Activated CD4-positive, alpha-beta memory T cell treated with anti-CD3 and anti-CD28 coated beads for 36 hours (primary cell): ENCODE results near the gene DEPDC5. TPM values are rescaled to one million over a fixed set of nuclear protein-coding genes. Genes with fewer than 3 reads are reported as not detected.

Experiments used
- CTCF ChIA-PET: fragments of 350-600 bp; sonication (Branson Sonifier 250); formaldehyde crosslinking; loops from one replicate; lab custom pipeline; 2021; ENCODE audit warnings: antibody characterized with exemption, inconsistent platforms; lab: Charles Lee
- POLR2A ChIA-PET: fragments of 350-600 bp; sonication (Branson Sonifier 250); formaldehyde crosslinking; loops from one replicate; lab custom pipeline; 2021; ENCODE audit warnings: antibody characterized with exemption; lab: Charles Lee
- DNase-seq: peaks from one replicate; pipeline ENCODE4 v3.0.0-alpha.2; 2020
- H3K27ac Mint-ChIP-seq: one replicate; pipeline ENCODE4 v1.8.0; 2021; ENCODE audit warnings: mixed read lengths
- H3K27me3 Mint-ChIP-seq: one replicate; pipeline ENCODE4 v1.8.0; 2021; ENCODE audit warnings: mixed read lengths
- H3K36me3 Mint-ChIP-seq: one replicate; pipeline ENCODE4 v1.8.0; 2021; ENCODE audit warnings: mixed read lengths
- H3K4me1 Mint-ChIP-seq: one replicate; pipeline ENCODE4 v1.8.0; 2021; ENCODE audit warnings: low read depth, mixed read lengths
- H3K4me3 Mint-ChIP-seq: one replicate; pipeline ENCODE4 v1.8.0; 2021; ENCODE audit warnings: mild to moderate bottlenecking, mixed read lengths
- H3K9me3 Mint-ChIP-seq: one replicate; pipeline ENCODE4 v1.8.0; 2021; ENCODE audit warnings: mixed read lengths
- intact Hi-C: fragments of 100-400 bp; cut with micrococcal nuclease; formaldehyde crosslinking; loops from one replicate; pipeline ENCODE4 v1.15.1; 2023
- total RNA-seq, 2 experiments: library from RNA; stranded (reverse); gene quantifications; one replicate each; pipeline ENCODE4 v1.2.3, GENCODE V29; 2021

Gene DEPDC5
- total RNA-seq, 2 experiments from 2014 or later = 27.5 to 31.6 TPM

DNA sequence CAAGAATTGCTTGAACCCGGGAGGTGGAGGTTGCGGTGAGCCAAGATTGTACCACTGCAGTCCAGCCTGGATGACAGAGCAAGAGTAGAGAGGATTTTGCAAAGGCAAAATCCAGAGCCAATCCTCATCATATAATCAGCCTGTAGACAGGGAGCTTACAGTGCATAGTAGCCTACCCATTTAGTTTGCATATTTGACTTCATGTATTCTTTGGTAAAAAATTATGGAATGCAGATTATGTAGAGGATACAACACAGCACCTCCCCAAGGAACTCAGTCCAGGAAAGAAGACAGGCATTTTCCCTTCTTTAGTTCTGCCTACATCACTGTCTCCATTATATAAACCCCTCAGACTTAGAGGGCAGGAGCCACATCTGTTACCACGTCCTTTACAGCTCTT, 150.8 kb downstream of the DEPDC5 start:
- peaks cover 24% of the 10 kb centered on the region for H3K36me3 Mint-ChIP-seq
- no peaks in the 10 kb centered on the region for H3K27me3 Mint-ChIP-seq
- POLR2A ChIA-PET = no interaction called here
- intact Hi-C loops = no loop called here
- no peaks in the 10 kb centered on the region for H3K4me1 Mint-ChIP-seq
- no peaks in the 10 kb centered on the region for H3K9me3 Mint-ChIP-seq
- no peak overlapping the region for H3K27ac Mint-ChIP-seq
- H3K4me3 Mint-ChIP-seq = no peak overlapping the region
- CTCF ChIA-PET = interaction anchor here (0.7 kb wide), 1 partner anchor 227 kb away, joined by 4 read pairs; no protein-coding TSS in a partner anchor
- DNase-seq = no peak

DNA sequence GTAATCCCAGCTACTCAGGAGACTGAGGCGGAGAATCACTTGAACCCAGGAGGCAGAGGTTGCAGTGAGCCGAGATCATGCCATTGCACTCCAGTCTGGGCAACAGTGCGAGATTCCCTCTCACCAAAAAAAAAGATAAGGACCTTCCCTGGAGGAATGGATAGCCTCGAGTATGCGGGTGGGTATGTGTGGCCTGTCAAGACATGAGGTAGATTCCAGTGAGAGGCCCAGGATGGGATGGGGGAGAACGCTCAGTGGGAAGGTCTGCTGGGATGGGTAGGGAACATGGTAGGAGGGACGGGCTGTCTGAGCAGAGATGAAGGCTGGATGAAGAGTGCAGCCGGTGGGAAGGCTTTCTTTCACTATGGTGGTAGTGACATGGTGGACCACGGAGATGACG, 151.5 kb downstream of the DEPDC5 start:
- intact Hi-C loops = no loop called here
- peaks cover 24% of the 10 kb centered on the region for H3K36me3 Mint-ChIP-seq
- POLR2A ChIA-PET = no interaction called here
- no peak overlapping the region for H3K4me3 Mint-ChIP-seq
- H3K9me3 Mint-ChIP-seq = no peaks in the 10 kb centered on the region
- DNase-seq = no peak
- no peaks in the 10 kb centered on the region for H3K4me1 Mint-ChIP-seq
- no peaks in the 10 kb centered on the region for H3K27me3 Mint-ChIP-seq
- CTCF ChIA-PET = no interaction called here
- H3K27ac Mint-ChIP-seq = no peak overlapping the region

DNA sequence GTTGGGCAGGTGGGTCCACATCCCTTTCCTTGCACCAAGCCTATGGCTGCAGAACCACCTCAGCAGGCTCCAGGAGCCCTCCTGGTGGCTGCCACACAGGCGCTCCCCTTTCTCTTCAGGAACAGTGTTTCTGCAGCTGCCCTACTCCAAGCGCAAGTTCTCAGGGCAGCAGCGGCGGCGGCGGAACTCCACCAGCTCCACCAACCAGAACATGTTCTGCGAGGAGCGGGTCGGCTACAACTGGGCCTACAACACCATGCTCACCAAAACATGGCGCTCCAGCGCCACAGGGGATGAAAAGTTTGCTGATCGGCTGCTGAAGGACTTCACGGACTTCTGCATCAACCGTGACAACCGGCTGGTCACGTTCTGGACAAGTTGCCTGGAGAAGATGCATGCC, 152.3 kb downstream of the DEPDC5 start:
- Mint-ChIP-seq H3K4me3 (no peak overlapping the region), H3K4me1 (no peaks in the 10 kb centered on the region), H3K9me3 (no peaks in the 10 kb centered on the region), H3K36me3 (peaks cover 24% of the 10 kb centered on the region), H3K27me3 (no peaks in the 10 kb centered on the region), H3K27ac (no peak overlapping the region)
- ChIA-PET POLR2A (no interaction called here), CTCF (no interaction called here)
- DNase-seq = no peak
- intact Hi-C loops = no loop called here

DNA sequence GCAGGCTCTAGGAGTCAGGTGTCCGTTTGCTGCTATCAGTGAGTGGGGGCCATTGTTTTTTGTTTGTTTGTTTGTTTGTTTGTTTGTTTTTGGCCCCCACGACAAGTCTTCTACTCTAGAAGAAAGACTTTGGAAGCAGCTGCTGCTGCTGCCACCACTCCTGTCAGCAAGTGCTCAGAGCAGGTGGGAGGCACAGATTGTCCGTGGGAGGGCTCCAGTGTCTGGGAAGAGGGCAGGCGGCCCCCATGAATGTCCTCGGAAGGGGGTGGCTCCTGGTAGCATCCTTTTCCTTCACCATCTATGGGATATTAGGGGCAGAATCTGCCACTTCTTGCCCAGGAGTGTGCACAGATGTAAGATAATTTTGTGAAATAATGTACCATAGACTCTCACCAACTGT, 152.8 kb downstream of the DEPDC5 start:
- Mint-ChIP-seq H3K27ac (no peak overlapping the region), H3K4me1 (no peaks in the 10 kb centered on the region), H3K36me3 (peaks cover 24% of the 10 kb centered on the region), H3K9me3 (no peaks in the 10 kb centered on the region), H3K4me3 (no peak overlapping the region), H3K27me3 (no peaks in the 10 kb centered on the region)
- intact Hi-C loops = no loop called here
- ChIA-PET CTCF (interaction anchor here (1.0 kb wide), 1 partner anchor 241 kb away, joined by 4 read pairs; no protein-coding TSS in a partner anchor), POLR2A (no interaction called here)
- no peak for DNase-seq

DNA sequence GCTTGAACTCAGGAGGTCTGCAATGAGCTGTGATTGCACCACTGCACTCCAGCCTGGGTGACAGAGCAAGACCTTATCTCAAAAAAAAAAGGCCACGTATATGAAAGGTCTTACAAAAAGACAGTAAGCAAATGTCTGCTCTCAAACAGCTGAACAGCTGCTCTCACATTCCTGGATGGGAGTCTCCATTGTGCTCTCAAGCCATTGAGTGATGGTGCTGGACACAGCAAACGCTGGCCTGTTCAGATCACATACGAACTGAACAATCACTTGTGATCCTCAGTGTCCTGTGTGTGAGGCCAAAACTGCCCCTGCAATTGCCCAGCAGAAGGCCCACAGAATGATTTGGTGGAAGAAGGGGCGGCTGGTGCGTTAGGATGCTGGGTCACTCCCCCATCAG, 156.2 kb downstream of the DEPDC5 start:
- Mint-ChIP-seq H3K27ac (no peak overlapping the region), H3K27me3 (no peaks in the 10 kb centered on the region), H3K9me3 (no peaks in the 10 kb centered on the region), H3K36me3 (peaks cover 18% of the 10 kb centered on the region), H3K4me3 (no peak overlapping the region), H3K4me1 (no peaks in the 10 kb centered on the region)
- ChIA-PET POLR2A (no interaction called here), CTCF (no interaction called here)
- intact Hi-C loops = no loop called here
- no peak for DNase-seq

DNA sequence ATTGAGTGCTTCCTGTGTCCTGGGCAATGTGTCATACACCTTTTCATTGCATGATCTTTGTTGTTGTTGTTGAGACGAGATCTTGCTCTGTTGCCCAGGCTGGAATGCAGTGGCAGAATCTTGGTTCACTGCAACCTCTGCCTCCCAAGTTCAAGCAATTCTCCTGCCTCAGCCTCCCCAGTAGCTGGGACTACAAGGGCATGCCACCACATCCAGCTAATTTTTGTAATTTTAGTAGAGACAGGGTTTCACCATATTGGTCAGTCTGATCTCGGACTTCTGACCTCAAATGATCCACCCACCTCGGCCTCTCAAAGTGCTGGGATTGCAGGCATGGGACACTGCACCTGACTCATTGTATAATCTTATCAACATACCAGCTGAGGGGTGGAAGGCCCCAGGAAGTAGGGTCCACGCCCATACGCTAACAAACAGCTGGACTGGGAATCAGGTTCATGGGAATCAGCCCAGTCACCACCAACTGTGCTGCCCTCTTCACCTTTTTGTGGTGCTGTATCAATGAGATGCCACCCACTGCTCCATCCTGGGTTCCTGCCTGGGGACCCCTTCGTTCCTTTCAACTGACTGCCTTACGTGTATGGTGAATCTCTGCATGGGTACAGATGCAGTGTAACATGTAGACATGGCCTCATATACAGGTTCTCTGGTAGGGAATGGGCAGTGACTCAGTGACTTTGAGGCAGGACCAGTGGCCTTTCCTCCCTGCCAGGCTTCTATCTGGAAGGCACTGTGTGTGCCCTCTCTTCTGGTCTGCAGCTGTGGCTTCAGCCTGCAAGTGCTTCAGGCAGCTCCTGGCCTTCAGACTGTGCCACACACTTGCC, 158.0 kb downstream of the DEPDC5 start:
- POLR2A ChIA-PET = no interaction called here
- H3K36me3 Mint-ChIP-seq = peaks cover 10% of the 10 kb centered on the region
- no peaks in the 10 kb centered on the region for H3K27me3 Mint-ChIP-seq
- CTCF ChIA-PET = interaction anchor here (0.7 kb wide), 1 partner anchor 58 kb away, joined by 4 read pairs; no protein-coding TSS in a partner anchor
- no peak overlapping the region for H3K4me3 Mint-ChIP-seq
- peaks cover 2% of the 10 kb centered on the region for H3K4me1 Mint-ChIP-seq
- intact Hi-C loops = no loop called here
- no peak overlapping the region for H3K27ac Mint-ChIP-seq
- H3K9me3 Mint-ChIP-seq = no peaks in the 10 kb centered on the region
- no peak for DNase-seq

DNA sequence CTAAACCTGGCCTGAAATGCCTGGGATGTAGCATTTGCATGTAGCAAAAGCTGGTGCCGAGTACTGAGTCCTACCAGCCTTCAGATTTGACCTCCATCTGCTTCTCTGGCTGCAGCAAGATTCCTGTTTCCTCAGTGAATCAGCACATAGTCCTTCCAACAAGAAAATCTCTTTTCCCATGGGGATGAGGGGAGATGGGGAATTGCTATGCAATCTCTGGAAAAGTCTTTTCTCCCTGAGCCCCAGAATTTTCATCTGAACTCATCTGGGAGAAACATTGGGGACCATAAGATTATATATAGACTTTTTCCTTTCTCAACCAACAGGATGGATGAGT, 158.6 kb downstream of the DEPDC5 start:
- Mint-ChIP-seq H3K27ac (no peak overlapping the region), H3K4me1 (peaks cover 8% of the 10 kb centered on the region), H3K9me3 (no peaks in the 10 kb centered on the region), H3K27me3 (no peaks in the 10 kb centered on the region), H3K36me3 (peaks cover 6% of the 10 kb centered on the region), H3K4me3 (no peak overlapping the region)
- intact Hi-C loops = no loop called here
- no peak for DNase-seq
- ChIA-PET POLR2A (no interaction called here), CTCF (interaction anchor here (0.7 kb wide), 1 partner anchor 58 kb away, joined by 4 read pairs; no protein-coding TSS in a partner anchor)

DNA sequence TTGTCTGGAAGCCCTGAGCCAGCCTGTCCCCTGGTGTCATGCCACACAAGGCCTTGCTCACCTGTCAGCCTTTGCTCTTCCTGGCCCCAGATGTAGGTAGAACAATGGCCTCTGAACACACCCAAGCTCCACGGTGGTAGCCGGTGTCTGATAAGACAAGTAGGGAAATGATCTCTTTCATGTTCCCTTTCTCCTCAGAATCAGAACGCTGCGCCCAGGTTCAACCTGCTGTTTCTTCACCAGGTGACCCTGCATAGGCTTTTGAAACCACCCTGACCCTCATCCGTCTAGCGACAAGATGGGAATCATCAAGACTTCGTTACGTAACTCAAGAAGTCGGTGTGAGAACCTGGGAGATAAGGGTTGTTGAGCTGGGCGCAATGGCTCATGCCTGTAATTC, 161.8 kb downstream of the DEPDC5 start:
- POLR2A ChIA-PET = no interaction called here

DNA sequence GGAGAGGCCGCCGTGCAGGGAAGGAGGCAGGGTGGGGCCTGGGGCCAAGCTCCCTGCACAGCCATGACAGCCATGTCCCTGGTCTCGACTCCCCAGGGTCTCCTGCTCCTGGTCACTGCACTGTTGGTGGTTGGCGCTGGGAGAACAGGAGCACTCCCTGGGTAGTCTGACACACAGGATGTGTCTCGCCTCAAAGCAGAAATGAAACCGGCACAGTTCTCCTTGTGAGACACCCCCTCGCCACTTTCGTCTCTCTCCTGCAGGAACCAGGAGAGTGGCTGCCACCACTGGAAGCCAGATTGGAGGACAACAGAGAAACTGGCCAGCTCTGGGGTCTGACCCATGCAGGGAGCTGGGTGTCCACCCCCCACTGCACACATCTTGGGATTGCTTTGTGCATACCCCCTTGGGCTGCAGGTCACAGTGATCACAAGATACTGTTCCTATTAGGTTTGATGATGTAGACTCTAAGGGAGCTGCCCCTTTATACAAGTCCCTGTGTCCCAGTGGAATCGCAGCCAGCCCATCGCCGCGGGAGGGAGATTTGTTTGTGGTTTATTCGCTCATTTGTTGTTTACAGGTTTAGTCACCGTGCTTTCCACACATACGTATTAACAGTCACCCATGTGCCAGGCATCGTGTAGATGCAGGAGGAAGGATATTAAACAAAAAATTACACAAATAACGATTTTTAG, 163.6 kb downstream of the DEPDC5 start:
- intact Hi-C loops = no loop called here
- POLR2A ChIA-PET = interaction anchor here (0.9 kb wide), 1 partner anchor 28 kb away, joined by 3 read pairs; no protein-coding TSS in a partner anchor
- Mint-ChIP-seq H3K27ac (no peak overlapping the region), H3K4me1 (peaks cover 14% of the 10 kb centered on the region), H3K4me3 (no peak overlapping the region), H3K27me3 (no peaks in the 10 kb centered on the region), H3K9me3 (no peaks in the 10 kb centered on the region), H3K36me3 (no peaks in the 10 kb centered on the region)
- CTCF ChIA-PET = no interaction called here
- DNase-seq = peak; percentile 42

More for the DNA sequence above, 161.8 kb downstream of the DEPDC5 start:
- Mint-ChIP-seq H3K27me3 (no peaks in the 10 kb centered on the region), H3K4me3 (no peak overlapping the region), H3K4me1 (peaks cover 14% of the 10 kb centered on the region), H3K36me3 (no peaks in the 10 kb centered on the region), H3K27ac (no peak overlapping the region), H3K9me3 (no peaks in the 10 kb centered on the region)
- intact Hi-C loops = no loop called here
- CTCF ChIA-PET = interaction anchor here (1.3 kb wide), 1 partner anchor 9 kb away, joined by 4 read pairs; no protein-coding TSS in a partner anchor
- DNase-seq = no peak

DNA sequence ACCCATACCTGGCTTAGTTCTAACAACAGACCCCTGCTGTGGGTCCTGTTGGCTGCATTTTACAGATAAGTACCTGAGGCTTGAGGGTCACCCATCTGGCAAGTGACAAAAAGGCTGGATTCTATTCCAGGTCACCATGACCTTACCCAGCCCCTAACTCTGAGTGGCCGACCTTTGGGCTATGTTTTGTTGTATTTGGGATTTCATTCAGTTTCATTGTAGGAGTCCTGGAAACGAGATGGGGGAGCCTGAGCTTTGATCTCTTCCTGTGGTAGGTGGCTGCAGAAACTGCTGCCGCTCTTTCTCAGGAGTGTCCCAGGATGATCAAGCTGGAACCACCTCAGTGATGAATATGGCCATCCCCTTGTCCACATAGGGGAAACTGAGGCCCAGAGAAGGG, 165.9 kb downstream of the DEPDC5 start:
- ChIA-PET CTCF (interaction anchor here (0.7 kb wide), 1 partner anchor 50 kb away, joined by 3 read pairs; no protein-coding TSS in a partner anchor), POLR2A (interaction anchor here (1.3 kb wide), 1 partner anchor 23 kb away, joined by 3 read pairs; no protein-coding TSS in a partner anchor)
- no peaks in the 10 kb centered on the region for H3K9me3 Mint-ChIP-seq
- H3K4me1 Mint-ChIP-seq = peaks cover 14% of the 10 kb centered on the region
- intact Hi-C loops = no loop called here
- H3K27ac Mint-ChIP-seq = no peak overlapping the region
- DNase-seq = no peak
- peaks cover 2% of the 10 kb centered on the region for H3K27me3 Mint-ChIP-seq
- H3K4me3 Mint-ChIP-seq = no peak overlapping the region
- no peaks in the 10 kb centered on the region for H3K36me3 Mint-ChIP-seq

DNA sequence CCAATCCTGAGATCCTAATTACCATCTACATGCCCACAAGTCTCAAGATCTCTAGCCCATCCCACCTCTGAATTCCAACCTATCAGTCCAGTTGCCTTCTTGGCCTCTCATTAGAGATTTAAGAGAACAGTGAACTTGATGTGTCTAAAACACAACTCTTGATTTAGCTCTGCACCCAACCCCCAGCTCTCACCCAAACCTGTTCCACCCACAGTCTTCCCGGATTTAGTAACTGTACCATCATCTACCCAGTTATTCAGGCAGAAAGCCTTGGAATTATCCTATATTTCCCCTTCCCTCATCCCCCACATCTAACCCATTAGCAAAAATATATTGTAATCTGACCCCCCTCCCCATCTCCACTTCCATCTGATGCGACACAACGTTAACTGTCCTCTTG, 166.5 kb downstream of the DEPDC5 start:
- Mint-ChIP-seq H3K4me1 (peaks cover 14% of the 10 kb centered on the region), H3K36me3 (no peaks in the 10 kb centered on the region), H3K4me3 (no peak overlapping the region), H3K27me3 (peaks cover 2% of the 10 kb centered on the region), H3K27ac (no peak overlapping the region), H3K9me3 (no peaks in the 10 kb centered on the region)
- CTCF ChIA-PET = no interaction called here
- POLR2A ChIA-PET = no interaction called here
- no peak for DNase-seq
- intact Hi-C loops = no loop called here

DNA sequence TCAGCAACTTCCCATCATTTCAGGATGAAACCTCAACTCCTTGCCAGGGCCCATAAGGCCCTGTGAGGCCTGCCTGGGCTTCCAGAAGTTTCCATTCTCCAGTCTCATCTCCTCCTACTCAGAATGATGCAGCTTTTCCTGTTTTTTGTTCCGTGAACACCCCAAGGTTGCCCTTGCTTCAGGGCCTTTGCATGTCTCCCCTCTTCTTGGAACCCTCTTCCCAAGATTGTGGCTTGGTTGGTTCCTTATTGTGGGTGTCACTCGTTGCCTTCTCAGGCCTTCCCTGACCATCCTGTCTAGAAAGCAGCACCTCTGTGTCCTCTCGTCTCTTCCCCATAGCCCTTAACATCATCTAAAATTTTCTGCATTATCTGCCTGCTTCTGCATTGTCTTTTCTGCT, 167.3 kb downstream of the DEPDC5 start:
- POLR2A ChIA-PET = no interaction called here
- Mint-ChIP-seq H3K4me1 (peaks cover 14% of the 10 kb centered on the region), H3K9me3 (no peaks in the 10 kb centered on the region), H3K4me3 (no peak overlapping the region), H3K27ac (no peak overlapping the region), H3K36me3 (no peaks in the 10 kb centered on the region), H3K27me3 (peaks cover 4% of the 10 kb centered on the region)
- CTCF ChIA-PET = no interaction called here
- intact Hi-C loops = no loop called here
- no peak for DNase-seq
